ENCODE measurements around the gene NXPH1.

- TF ChIP-seq EZH2 (IDR thresholded peaks at IDR 0.05; ENCODE audit: insufficient read depth, poor library complexity, severe bottlenecking) (no peak), EZH2phosphoT487 (IDR thresholded peaks at IDR 0.05; ENCODE audit: insufficient read depth, low read depth) (no peak)
Measured at GRCh38 chr7:8597565-8597964, 164.2 kb downstream of the NXPH1 start.
